Loucy (cell line): Measurements from ENCODE around the gene ODC1.

Experiments
- H2AFZ ChIP-seq: fragments of 200-600 bp; sonication (generic); 2 replicates; pipeline ENCODE4 v1.6.0; 2016; ENCODE audit warnings: antibody characterized with exemption, mild to moderate bottlenecking, low read length, moderate library complexity
- H3F3A ChIP-seq: fragments of 200-600 bp; 2 replicates; pipeline ENCODE4 v1.6.0; 2016; ENCODE audit warnings: antibody characterized with exemption, low read depth, mild to moderate bottlenecking
- H3K27me3 ChIP-seq: fragments of 200-600 bp; sonication (generic); 2 replicates; pipeline ENCODE4 v1.6.1; 2014; ENCODE audit warnings: low read length, mild to moderate bottlenecking; ENCODE audit not compliant: insufficient read depth, poor library complexity, severe bottlenecking
- H3K36me3 ChIP-seq: fragments of 200-600 bp; sonication (generic); 2 replicates; pipeline ENCODE4 v1.6.1; 2016; ENCODE audit warnings: low read length; ENCODE audit not compliant: insufficient read depth
- H3K4me1 ChIP-seq: fragments of 200-600 bp; sonication (generic); 2 replicates; pipeline ENCODE4 v1.5.1; 2014; ENCODE audit warnings: low read length, mild to moderate bottlenecking; ENCODE audit not compliant: insufficient read depth, poor library complexity, severe bottlenecking
- H3K4me2 ChIP-seq: fragments of 200-600 bp; sonication (generic); 2 replicates; pipeline ENCODE4 v1.6.0; 2014; ENCODE audit warnings: antibody characterized with exemption, low read length, low read depth, mild to moderate bottlenecking; ENCODE audit not compliant: poor library complexity, severe bottlenecking
- H3K4me3 ChIP-seq: fragments of 200-600 bp; sonication (generic); 2 replicates; pipeline ENCODE4 v1.5.1; 2014; ENCODE audit warnings: low read length, mild to moderate bottlenecking, mixed read lengths; ENCODE audit not compliant: poor library complexity, severe bottlenecking
- H3K79me2 ChIP-seq: fragments of 200-600 bp; sonication (generic); 2 replicates; pipeline ENCODE4 v1.6.1; 2014; ENCODE audit warnings: low read length; ENCODE audit not compliant: insufficient read depth
- H3K9ac ChIP-seq: fragments of 200-600 bp; sonication (generic); 2 replicates; pipeline ENCODE4 v1.6.0; 2014; ENCODE audit warnings: mild to moderate bottlenecking, low read depth, low read length, moderate library complexity; ENCODE audit not compliant: poor library complexity, severe bottlenecking
- H3K9me2 ChIP-seq: fragments of 200-600 bp; sonication (generic); replicated peaks from 2 replicates; pipeline ENCODE4 v1.6.1; 2016; ENCODE audit warnings: low read depth, low read length, mixed read lengths
- H3K9me3 ChIP-seq: fragments of 200-600 bp; sonication (generic); 2 replicates; pipeline ENCODE4 v1.6.1; 2014; ENCODE audit warnings: mild to moderate bottlenecking, antibody characterized with exemption, low read length, low read depth; ENCODE audit not compliant: insufficient read depth
- H4K20me1 ChIP-seq: fragments of 200-600 bp; sonication (generic); 2 replicates; pipeline ENCODE4 v1.6.0; 2014; ENCODE audit warnings: antibody characterized with exemption, low read length, mild to moderate bottlenecking; ENCODE audit not compliant: insufficient read depth, poor library complexity, severe bottlenecking
- CTCF ChIP-seq: fragments of 200-600 bp; sonication (generic); conservative IDR thresholded peaks from 2 replicates; pipeline ENCODE4 v1.5.1; 2014; ENCODE audit warnings: mild to moderate bottlenecking, antibody characterized with exemption, low read length
- EZH2phosphoT487 ChIP-seq: fragments of 200-600 bp; IDR thresholded peaks from 2 replicates; pipeline ENCODE4 v1.6.1; 2018; ENCODE audit warnings: antibody characterized with exemption, mild to moderate bottlenecking, moderate library complexity, borderline replicate concordance

ODC1 gene

GRCh38 chr2:10495311-10495987 is 47.3 kb upstream of the ODC1 start:
- H3K36me3 ChIP-seq = no peaks in the 10 kb centered on the region
- no peaks in the 10 kb centered on the region for H3K27me3 ChIP-seq
- H3K9me3 ChIP-seq = no peaks in the 10 kb centered on the region
- H3F3A ChIP-seq = no peaks in the 10 kb centered on the region
- H3K4me1 ChIP-seq = peaks cover 5% of the 10 kb centered on the region
- H4K20me1 ChIP-seq = no peaks in the 10 kb centered on the region
- no peak for TF ChIP-seq CTCF
- no peak for TF ChIP-seq EZH2phosphoT487
- H3K9me2 ChIP-seq = no peaks in the 10 kb centered on the region
- no peak overlapping the region for H3K9ac ChIP-seq
- no peak overlapping the region for H2AFZ ChIP-seq
- no peaks in the 10 kb centered on the region for H3K79me2 ChIP-seq
- H3K4me3 ChIP-seq = no peak overlapping the region
- no peak overlapping the region for H3K4me2 ChIP-seq

- Histone ChIP-seq H3K9me3 (no peaks in the 10 kb centered on the region), H3K4me2 (no peak overlapping the region), H3K4me1 (peaks cover 5% of the 10 kb centered on the region), H3F3A (no peaks in the 10 kb centered on the region), H3K9ac (no peak overlapping the region), H3K27me3 (no peaks in the 10 kb centered on the region), H3K9me2 (no peaks in the 10 kb centered on the region), H2AFZ (no peak overlapping the region), H3K4me3 (no peak overlapping the region), H4K20me1 (no peaks in the 10 kb centered on the region), H3K79me2 (no peaks in the 10 kb centered on the region), H3K36me3 (no peaks in the 10 kb centered on the region)
- TF ChIP-seq EZH2phosphoT487 (no peak), CTCF (no peak)
These were observed 46.4 kb upstream of the ODC1 start for GRCh38 chr2:10494351-10495066.

GRCh38 chr2:10493634-10494281 is 45.6 kb upstream of the ODC1 start:
- H3K9me2 ChIP-seq = no peaks in the 10 kb centered on the region
- no peaks in the 10 kb centered on the region for H3K79me2 ChIP-seq
- no peak overlapping the region for H3K9ac ChIP-seq
- H4K20me1 ChIP-seq = no peaks in the 10 kb centered on the region
- H3K4me3 ChIP-seq = no peak overlapping the region
- H3K4me1 ChIP-seq = peaks cover 5% of the 10 kb centered on the region
- H3F3A ChIP-seq = no peaks in the 10 kb centered on the region
- H3K9me3 ChIP-seq = no peaks in the 10 kb centered on the region
- H3K27me3 ChIP-seq = no peaks in the 10 kb centered on the region
- H3K36me3 ChIP-seq = no peaks in the 10 kb centered on the region
- H3K4me2 ChIP-seq = no peak overlapping the region
- H2AFZ ChIP-seq = 0 out of 2 replicates have a peak overlapping the region, but pooled peaks have one; percentile 9
- TF ChIP-seq CTCF (no peak), EZH2phosphoT487 (no peak)
